Effector memory CD4-positive, alpha-beta T cell (primary cell): ENCODE data around the gene PRKCE.

ENCODE experiments used
- DNase-seq, 3 donors: peaks; one replicate each; pipeline ENCODE4 v3.0.0-alpha.2; 2020
- H3K27ac ChIP-seq: 2 replicates; pipeline ENCODE4 v1.7.0; 2013; ENCODE audit warnings: mild to moderate bottlenecking, low read length, moderate library complexity; ENCODE audit not compliant: insufficient read depth, poor library complexity, severe bottlenecking
- H3K27me3 ChIP-seq: replicated peaks from 2 replicates; pipeline ENCODE4 v1.7.0; 2013; ENCODE audit warnings: mild to moderate bottlenecking, low read length; ENCODE audit not compliant: insufficient read depth, control insufficient read depth, poor library complexity, severe bottlenecking
- H3K36me3 ChIP-seq: 2 replicates; pipeline ENCODE4 v1.7.0; 2013; ENCODE audit warnings: mild to moderate bottlenecking, low read length, moderate library complexity; ENCODE audit not compliant: control insufficient read depth, insufficient read depth
- H3K4me1 ChIP-seq: 2 replicates; pipeline ENCODE4 v1.7.0; 2013; ENCODE audit warnings: low read length, mild to moderate bottlenecking; ENCODE audit not compliant: control insufficient read depth, insufficient read depth, poor library complexity, severe bottlenecking
- H3K4me3 ChIP-seq: 2 replicates; pipeline ENCODE4 v1.7.0; 2013; ENCODE audit warnings: low read length, low read depth, mild to moderate bottlenecking; ENCODE audit not compliant: insufficient read depth, poor library complexity, severe bottlenecking
- H3K9me3 ChIP-seq: 2 replicates; pipeline ENCODE4 v1.7.0; 2013; ENCODE audit warnings: mild to moderate bottlenecking, low read length, moderate library complexity; ENCODE audit not compliant: control insufficient read depth

PRKCE gene

DNA sequence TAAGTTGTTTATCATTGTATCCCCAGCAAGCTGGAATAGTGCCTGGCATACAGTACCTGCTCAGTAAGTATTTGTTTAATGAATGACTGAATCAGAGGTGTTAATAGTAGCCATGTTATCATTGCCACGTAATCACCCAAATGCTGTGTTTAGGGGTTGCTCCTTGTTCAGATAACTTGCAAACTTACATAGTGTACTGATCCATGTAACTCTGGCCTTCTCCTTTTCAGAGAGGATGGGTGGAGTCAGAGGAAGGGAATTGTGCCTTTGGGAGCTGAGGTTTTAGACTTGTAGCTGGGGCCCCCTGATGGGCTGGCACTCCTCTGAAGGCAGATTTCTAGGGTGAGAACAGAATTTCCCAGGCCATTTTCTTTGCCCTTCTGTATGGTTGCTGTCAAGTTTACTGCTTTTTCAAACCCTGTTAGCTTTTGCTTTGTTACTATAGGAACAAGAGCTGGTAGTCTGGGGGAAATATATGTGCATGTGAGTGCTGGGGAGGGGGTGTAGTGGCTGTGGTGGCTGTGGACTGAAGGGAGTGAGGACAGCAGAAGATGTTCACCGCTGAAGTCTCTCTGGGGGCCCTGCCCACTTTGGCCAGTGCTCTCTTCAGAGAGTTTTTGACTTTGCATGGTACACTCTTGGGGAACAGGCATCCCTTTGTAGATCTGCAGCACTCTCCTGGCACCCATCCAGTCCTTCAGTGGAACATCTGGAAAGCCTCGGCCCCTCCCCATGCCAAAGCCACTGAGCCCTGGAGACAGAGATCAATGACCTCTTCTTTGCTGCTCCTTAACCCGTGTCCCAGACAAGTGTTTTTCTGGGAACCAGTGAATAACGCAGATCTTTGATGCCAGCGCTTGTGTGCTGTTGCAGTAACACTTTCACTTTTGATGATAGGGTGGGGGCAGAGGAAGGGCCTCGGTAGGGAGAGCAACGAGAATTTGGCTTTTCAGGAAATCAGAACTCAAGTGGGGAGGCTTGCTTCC, 209.0 kb downstream of the PRKCE start:
- H3K4me3 ChIP-seq: peak overlapping the region; percentile 24
- no peak overlapping the region for H3K27ac ChIP-seq
- no peak for DNase-seq
- no peaks in the 10 kb centered on the region for H3K27me3 ChIP-seq
- H3K4me1 ChIP-seq: peaks cover 6% of the 10 kb centered on the region
- H3K36me3 ChIP-seq: no peaks in the 10 kb centered on the region
- no peaks in the 10 kb centered on the region for H3K9me3 ChIP-seq

DNA sequence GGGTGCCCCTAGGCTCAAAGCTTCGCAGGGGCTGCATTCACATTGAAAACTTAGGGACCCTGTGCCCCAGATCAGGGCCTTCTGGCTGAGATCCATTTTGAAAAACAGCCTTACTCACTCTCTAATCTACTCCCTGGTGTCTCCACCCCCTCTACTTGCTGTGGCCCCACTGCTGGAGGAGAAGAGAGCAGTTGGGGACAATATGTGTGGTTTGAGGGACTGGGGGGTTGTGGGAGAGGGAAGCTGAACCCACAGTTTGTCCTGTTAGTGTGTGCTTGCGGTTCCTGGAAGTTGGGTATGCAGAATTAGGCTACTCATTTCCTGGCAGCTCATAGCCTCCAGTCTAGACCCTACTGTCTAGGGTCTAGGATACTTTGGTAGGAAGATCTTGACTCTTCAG, 211.4 kb downstream of the PRKCE start:
- H3K4me1 ChIP-seq: peaks cover 6% of the 10 kb centered on the region
- no peaks in the 10 kb centered on the region for H3K36me3 ChIP-seq
- no peak overlapping the region for H3K27ac ChIP-seq
- no peaks in the 10 kb centered on the region for H3K27me3 ChIP-seq
- H3K4me3 ChIP-seq: no peak overlapping the region
- no peak for DNase-seq
- H3K9me3 ChIP-seq: no peaks in the 10 kb centered on the region

DNA sequence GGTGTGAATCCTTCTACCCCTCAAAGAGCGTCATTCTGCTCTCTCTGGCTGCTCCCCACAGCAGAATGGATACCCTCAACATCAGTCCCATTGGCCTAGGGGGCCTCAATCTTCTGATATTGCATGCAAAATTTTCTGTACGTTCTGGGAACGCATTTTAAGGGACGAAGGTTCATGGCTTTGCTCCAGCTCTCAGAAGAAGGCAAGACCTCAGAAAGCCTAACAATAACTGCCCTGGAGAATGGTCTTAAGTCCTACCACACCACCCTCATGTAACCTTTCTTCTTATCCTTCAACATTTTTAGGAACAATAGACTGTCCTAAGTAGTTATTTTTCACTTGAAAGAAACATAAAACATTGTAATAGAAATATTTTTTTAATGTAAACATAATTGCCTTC, 212.6 kb downstream of the PRKCE start:
- H3K9me3 ChIP-seq: no peaks in the 10 kb centered on the region
- no peaks in the 10 kb centered on the region for H3K36me3 ChIP-seq
- H3K27ac ChIP-seq: no peak overlapping the region
- no peak overlapping the region for H3K4me3 ChIP-seq
- no peak for DNase-seq
- H3K4me1 ChIP-seq: peaks cover 6% of the 10 kb centered on the region
- no peaks in the 10 kb centered on the region for H3K27me3 ChIP-seq

DNA sequence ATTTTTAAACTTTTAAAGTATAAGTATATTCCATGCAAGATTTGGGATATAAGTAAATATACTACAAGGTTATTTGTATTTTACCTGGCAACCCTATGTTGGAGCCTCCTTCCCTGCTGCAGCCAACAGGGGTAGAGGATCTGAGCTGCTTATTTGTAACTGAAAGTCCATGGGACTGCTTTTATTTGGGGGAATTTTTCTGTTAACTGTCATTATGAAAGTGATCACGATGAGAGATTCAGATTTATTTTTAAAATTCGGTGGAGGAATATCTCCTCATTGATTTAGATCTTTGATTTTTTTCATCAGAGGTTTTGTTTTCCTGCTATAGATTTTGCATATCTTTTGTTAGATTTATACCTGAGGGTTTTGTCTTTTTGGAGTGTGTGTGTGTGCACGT, 215.9 kb downstream of the PRKCE start:
- no peaks in the 10 kb centered on the region for H3K9me3 ChIP-seq
- no peak for DNase-seq
- no peaks in the 10 kb centered on the region for H3K4me1 ChIP-seq
- H3K27ac ChIP-seq: no peak overlapping the region
- no peaks in the 10 kb centered on the region for H3K36me3 ChIP-seq
- H3K27me3 ChIP-seq: no peaks in the 10 kb centered on the region
- no peak overlapping the region for H3K4me3 ChIP-seq

DNA sequence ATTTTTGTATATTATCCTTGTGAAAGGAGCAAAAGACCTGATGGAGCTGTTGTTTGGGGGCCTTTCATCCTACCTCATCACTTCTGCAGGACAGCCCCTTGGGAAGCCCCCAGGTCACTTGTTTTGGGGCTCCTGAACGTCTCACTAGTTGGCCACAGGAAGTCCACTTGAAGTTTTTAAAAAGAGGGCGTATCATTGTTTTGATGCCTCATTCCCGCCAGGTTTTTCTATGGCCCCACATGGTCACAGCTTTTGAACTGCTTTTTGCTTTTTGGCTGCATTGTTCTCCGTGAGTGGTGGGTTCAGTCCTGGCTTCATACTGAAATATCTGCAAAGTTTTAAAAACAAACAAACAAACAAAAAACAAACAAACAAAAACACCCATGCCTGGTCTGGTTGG, 216.3 kb downstream of the PRKCE start:
- Histone ChIP-seq H3K27me3 (no peaks in the 10 kb centered on the region), H3K27ac (no peak overlapping the region), H3K4me3 (no peak overlapping the region), H3K9me3 (no peaks in the 10 kb centered on the region), H3K4me1 (no peaks in the 10 kb centered on the region), H3K36me3 (no peaks in the 10 kb centered on the region)
- no peak for DNase-seq

DNA sequence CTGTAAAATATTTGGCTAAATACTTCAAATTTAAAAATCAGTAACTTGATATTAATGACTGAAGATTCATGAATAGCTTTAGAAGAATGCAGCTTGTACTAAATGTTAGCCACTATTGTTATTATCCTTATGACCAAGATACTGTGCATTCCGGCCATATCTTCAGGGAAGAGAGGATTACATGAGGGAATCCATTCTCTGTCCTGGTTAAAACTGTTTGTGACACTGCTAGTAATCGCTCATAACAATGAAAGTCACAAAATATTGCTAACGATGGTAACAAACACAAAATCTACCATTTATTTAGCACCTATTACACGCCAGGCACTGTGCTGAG, 217.7 kb downstream of the PRKCE start:
- Histone ChIP-seq H3K9me3 (no peaks in the 10 kb centered on the region), H3K4me3 (no peak overlapping the region), H3K27me3 (no peaks in the 10 kb centered on the region), H3K27ac (no peak overlapping the region), H3K36me3 (no peaks in the 10 kb centered on the region), H3K4me1 (no peaks in the 10 kb centered on the region)
- no peak for DNase-seq

DNA sequence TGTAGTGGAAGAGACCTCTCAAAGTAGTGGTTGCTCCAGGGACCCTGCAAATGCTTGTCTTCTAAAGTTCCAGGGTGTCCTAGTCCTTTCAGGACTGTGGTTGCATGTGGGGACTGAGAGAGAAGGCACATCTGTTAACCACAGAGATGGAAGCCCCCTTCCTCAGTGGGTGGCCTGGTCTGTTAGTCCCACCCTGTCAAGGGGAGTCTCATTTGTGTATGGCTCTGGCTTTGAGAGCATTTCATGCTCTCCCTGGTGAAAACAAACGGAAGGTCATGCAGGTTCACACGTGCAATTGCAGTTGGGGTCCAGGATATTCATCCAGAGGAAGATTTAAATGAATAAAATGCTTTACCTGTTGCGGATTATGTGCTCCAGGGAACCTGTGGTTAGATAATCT, 219.6 kb downstream of the PRKCE start:
- H3K36me3 ChIP-seq: no peaks in the 10 kb centered on the region
- no peaks in the 10 kb centered on the region for H3K27me3 ChIP-seq
- H3K9me3 ChIP-seq: peaks cover 4% of the 10 kb centered on the region
- H3K27ac ChIP-seq: no peak overlapping the region
- no peaks in the 10 kb centered on the region for H3K4me1 ChIP-seq
- no peak for DNase-seq
- H3K4me3 ChIP-seq: no peak overlapping the region

DNA sequence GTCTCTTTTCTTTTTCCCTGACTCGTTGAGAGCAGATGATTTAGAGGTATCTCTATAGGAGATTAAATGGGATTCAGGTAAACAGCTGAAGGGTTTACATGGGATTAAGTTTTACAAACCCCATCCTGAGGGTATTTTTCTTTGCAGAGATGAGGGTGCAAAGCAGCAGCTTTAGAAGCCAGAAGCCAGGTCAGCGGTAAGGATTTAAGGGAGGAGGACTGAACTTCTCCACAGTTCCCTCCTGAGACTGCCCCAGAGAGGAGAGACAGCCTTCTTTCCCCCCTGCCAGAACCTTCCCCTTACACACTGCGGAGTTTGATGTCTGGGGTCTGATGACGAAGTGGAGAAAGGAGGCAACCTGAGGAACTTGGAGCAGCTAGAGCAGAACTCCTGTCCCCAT, 220.1 kb downstream of the PRKCE start:
- no peak for DNase-seq
- H3K4me3 ChIP-seq: no peak overlapping the region
- no peaks in the 10 kb centered on the region for H3K36me3 ChIP-seq

DNA sequence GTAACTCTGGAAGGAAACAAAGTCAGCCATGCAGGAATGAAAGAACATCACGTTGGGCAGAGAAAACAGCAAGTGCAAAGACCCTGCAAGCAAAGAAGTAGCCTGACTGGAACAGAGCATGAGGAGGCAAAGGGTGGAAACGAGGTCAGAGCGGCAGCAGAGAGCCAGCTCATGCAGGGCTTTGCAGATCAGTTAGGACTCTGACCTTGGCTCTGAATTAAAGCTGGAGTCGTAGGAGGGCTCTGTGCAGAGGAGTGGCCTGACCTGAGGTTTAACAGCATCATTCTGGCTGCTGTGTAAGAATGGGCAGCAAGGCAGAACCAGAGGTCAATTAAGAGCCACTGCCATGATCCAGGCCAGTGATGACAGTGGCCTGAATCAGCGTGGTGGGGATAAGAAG, 220.7 kb downstream of the PRKCE start:
- Histone ChIP-seq H3K27ac (no peak overlapping the region), H3K4me3 (no peak overlapping the region), H3K36me3 (no peaks in the 10 kb centered on the region), H3K27me3 (no peaks in the 10 kb centered on the region), H3K4me1 (no peaks in the 10 kb centered on the region), H3K9me3 (peaks cover 9% of the 10 kb centered on the region)
- no peak for DNase-seq

More for the DNA sequence above, 220.1 kb downstream of the PRKCE start:
- H3K27ac ChIP-seq: no peak overlapping the region
- no peaks in the 10 kb centered on the region for H3K4me1 ChIP-seq
- no peaks in the 10 kb centered on the region for H3K27me3 ChIP-seq
- peaks cover 8% of the 10 kb centered on the region for H3K9me3 ChIP-seq

DNA sequence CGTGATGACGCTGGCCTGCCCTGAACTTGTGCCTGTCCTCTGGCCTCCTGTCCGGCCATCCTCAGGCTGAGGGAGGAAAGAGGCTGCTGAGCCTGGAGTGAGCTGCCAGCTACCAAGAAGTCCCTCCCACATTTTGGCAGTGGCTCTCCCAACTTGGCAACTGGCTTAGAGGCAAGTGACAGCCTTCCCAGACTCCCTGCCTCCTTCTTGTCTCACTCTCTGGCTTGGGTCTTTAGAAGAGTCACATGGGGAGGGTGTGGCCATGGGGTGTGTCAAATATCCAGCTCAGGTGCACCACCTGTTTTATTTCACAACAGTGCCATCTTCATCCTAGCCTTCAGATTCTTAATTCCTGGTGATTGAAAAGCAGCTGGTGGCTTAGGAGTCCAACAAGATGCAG, 222.9 kb downstream of the PRKCE start:
- Histone ChIP-seq H3K9me3 (peaks cover 9% of the 10 kb centered on the region), H3K4me1 (no peaks in the 10 kb centered on the region), H3K4me3 (no peak overlapping the region), H3K27me3 (no peaks in the 10 kb centered on the region), H3K27ac (no peak overlapping the region), H3K36me3 (no peaks in the 10 kb centered on the region)
- DNase-seq: no peak
